Brain microvascular endothelial cell (primary cell): ENCODE results near the gene DNAJB8.
A peak's percentile ranks its signal among the peaks of the same experiment; 100 is the strongest.

Experiments
- DNase-seq: peaks from one replicate; pipeline ENCODE4 v3.0.0-alpha.2; 2020
- H3K27ac ChIP-seq: fragments of 250-450 bp; sonication (Bioruptor Pico); 2 replicates; pipeline ENCODE4 v1.5.1; 2020; ENCODE audit warnings: mild to moderate bottlenecking, moderate library complexity
- H3K27me3 ChIP-seq: fragments of 250-450 bp; sonication (Bioruptor Pico); replicated peaks from 2 replicates; pipeline ENCODE4 v1.5.1; 2020; ENCODE audit warnings: mild to moderate bottlenecking
- H3K36me3 ChIP-seq: fragments of 250-450 bp; sonication (Bioruptor Pico); replicated peaks from 2 replicates; pipeline ENCODE4 v1.5.1; 2020; ENCODE audit warnings: mild to moderate bottlenecking
- H3K4me3 ChIP-seq: 2 replicates; pipeline ENCODE4 v1.5.1; 2011; ENCODE audit warnings: low read depth, mild to moderate bottlenecking, control low read depth, low read length, moderate library complexity
- in situ Hi-C: cut with HindIII; loops from 2 replicates; pipeline ENCODE4 v1.10.0; 2017; ENCODE audit warnings: low sequenced_read_pairs, low pct_ligation_motif_present
- TF ChIP-seq, protein P1 (sequence below): IDR thresholded peaks from 2 replicates; pipeline ENCODE4 v1.5.1; 2011; ENCODE audit warnings: low read depth, mild to moderate bottlenecking, moderate library complexity, low read length, control low read depth, inconsistent platforms; ENCODE audit errors: missing control alignments

The DNAJB8 gene

DNA sequence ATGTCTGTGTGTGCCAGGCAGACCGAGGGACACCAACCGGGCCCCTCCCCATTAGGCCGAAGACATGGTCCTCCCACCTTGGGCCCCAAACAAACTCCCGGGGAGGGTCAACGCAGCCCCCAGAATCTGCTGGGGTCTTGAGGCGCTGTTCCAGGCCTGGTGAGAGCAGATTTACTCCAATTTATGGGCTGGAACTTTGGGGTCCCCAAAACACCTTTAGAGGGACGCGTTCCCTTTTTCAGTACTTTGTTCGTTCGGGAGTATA lies 23.9 kb upstream of the DNAJB8 start:
- Histone ChIP-seq H3K4me3 (no peak overlapping the region), H3K27ac (no peak overlapping the region), H3K36me3 (no peaks in the 10 kb centered on the region), H3K27me3 (peaks cover 98% of the 10 kb centered on the region)
- DNase-seq: no peak
- in situ Hi-C loops: no loop called here
- TF ChIP-seq, protein P1, sequence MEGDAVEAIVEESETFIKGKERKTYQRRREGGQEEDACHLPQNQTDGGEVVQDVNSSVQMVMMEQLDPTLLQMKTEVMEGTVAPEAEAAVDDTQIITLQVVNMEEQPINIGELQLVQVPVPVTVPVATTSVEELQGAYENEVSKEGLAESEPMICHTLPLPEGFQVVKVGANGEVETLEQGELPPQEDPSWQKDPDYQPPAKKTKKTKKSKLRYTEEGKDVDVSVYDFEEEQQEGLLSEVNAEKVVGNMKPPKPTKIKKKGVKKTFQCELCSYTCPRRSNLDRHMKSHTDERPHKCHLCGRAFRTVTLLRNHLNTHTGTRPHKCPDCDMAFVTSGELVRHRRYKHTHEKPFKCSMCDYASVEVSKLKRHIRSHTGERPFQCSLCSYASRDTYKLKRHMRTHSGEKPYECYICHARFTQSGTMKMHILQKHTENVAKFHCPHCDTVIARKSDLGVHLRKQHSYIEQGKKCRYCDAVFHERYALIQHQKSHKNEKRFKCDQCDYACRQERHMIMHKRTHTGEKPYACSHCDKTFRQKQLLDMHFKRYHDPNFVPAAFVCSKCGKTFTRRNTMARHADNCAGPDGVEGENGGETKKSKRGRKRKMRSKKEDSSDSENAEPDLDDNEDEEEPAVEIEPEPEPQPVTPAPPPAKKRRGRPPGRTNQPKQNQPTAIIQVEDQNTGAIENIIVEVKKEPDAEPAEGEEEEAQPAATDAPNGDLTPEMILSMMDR: no peak

DNA sequence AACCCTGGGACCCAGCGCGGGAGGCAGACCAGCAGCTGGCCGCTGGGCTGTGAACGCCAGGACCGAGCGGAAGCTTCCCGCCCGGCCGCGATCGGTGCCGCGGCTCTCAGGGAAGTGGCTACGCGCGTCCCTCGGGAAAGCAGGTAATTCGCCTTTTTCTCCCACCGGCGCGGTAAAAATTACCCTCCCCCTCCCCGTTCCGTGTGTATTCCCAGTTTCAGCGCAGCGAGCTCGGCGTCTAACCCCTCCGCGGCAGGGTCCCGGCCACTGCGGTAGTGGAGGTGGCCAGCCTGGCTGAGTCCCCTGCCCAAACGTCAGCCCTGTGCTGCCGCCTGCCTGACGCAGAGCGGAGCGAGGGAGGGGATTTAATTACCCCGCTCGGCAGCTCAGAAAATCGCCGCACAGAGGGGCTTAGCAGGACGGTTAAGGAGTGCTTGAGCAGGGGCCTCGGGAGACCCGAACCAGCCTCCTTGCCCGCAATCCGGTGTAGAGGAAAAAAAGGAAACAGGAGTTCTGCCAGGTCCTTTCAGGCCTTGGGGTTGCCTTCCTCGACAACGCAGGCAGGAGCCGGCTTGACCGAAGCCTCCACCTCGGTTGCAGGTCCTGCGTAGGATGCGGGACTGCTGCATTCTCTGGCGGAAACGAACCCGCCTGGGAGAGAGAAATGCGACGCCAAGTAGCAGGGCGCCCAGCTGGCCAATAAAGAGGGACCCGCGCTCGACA lies 23.4 kb upstream of the DNAJB8 start:
- H3K27ac ChIP-seq: no peak overlapping the region
- peaks cover 98% of the 10 kb centered on the region for H3K27me3 ChIP-seq
- H3K4me3 ChIP-seq: no peak overlapping the region
- TF ChIP-seq, protein P1: no peak
- in situ Hi-C loops: no loop called here
- H3K36me3 ChIP-seq: no peaks in the 10 kb centered on the region
- no peak for DNase-seq

DNA sequence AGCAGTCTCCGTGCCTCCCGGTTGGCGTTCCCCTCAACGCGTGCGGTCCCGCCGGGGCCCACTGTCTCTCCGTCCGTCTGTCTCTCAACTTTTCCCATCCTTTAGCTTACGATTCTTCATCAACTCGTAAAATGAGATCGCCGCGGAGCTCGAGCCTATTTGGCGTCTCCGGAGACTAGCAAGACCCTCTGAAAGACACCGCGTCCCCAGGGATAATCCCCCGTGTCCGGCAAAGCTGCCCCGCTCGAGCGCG lies 22.9 kb upstream of the DNAJB8 start:
- TF ChIP-seq, protein P1: no peak
- H3K27me3 ChIP-seq: peaks cover 98% of the 10 kb centered on the region
- H3K27ac ChIP-seq: no peak overlapping the region
- no peak for DNase-seq
- in situ Hi-C loops: no loop called here
- H3K4me3 ChIP-seq: no peak overlapping the region
- H3K36me3 ChIP-seq: no peaks in the 10 kb centered on the region

DNA sequence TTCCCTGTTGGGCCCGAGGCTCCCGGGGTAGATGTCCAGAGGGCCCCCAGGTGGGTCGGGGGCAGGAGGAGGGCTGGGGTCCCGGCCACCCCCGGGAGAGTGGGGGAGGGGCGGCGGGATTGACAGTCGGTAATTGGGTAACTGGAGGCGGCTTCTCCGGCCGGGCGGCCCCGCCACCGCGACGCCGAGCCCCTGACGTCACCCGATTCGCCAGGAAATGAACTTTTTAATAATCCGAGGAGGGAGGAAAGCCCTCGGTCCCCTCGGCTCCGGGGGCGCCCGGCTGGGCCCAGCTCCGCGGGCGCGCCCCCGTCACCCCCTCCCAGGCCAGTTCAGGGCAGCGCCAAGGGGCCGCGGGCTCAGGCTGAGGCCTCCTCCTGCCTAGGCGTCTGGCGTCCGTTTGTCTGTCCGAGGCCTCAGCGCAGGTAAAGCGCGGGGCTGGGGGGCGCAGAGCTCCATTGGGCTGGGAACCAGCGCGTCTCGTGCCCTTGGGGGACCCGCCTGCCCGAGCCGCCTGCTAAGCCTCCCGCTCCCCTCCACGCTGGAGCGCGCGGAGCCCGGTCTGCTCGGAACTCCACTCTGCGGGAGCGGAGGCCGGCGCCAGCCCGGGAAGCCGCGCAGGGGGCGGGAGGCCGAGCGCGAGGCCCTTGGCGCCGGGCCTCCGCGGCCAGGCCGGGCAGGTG lies 22.4 kb upstream of the DNAJB8 start:
- H3K27me3 ChIP-seq: peaks cover 96% of the 10 kb centered on the region
- H3K27ac ChIP-seq: no peak overlapping the region
- no peak for DNase-seq
- peak overlapping the region; percentile 20 for H3K4me3 ChIP-seq
- H3K36me3 ChIP-seq: no peaks in the 10 kb centered on the region
- in situ Hi-C loops: no loop called here
- TF ChIP-seq, protein P1: no peak

DNA sequence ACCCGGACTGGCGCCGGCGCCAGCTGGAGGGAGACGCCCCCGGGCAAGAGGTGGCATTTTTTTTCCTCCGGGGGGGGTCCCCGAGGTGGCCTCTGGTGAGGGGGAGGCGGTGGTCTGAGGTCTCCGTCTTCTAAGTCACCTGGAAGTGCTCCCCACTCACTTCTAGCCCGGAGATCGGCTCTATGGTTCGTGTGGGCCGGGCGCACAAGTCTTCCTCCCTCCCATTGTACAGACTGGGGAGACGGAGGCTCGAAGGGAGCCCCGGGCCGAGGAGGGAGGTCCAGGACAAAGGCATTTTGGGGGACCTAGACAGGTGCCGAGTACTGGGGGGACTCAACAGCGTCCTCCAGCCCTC lies 21.9 kb upstream of the DNAJB8 start:
- DNase-seq: no peak
- in situ Hi-C loops: no loop called here
- Histone ChIP-seq H3K27ac (no peak overlapping the region), H3K27me3 (peaks cover 95% of the 10 kb centered on the region), H3K4me3 (no peak overlapping the region), H3K36me3 (no peaks in the 10 kb centered on the region)
- TF ChIP-seq, protein P1: no peak
